GM18951 (cell line): Measurements from ENCODE around the gene PAFAH1B2.
"Not testable (repeated sequence)": the region's sequence is repeated elsewhere in the genome, so short reads cannot be mapped to it uniquely, and the experiment has no call there.

Source experiments
- POLR2A ChIP-seq: IDR thresholded peaks from 4 replicates; pipeline ENCODE4 v1.6.1; 2011; ENCODE audit warnings: mild to moderate bottlenecking; ENCODE audit not compliant: insufficient read length, insufficient read depth; ENCODE audit errors: extremely low read depth
- in situ Hi-C: fragments of 300-500 bp; cut with MboI; formaldehyde crosslinking; loops from one replicate; pipeline ENCODE4 v1.12.0; 2022; ENCODE audit warnings: low sequenced_read_pairs, mixed read lengths, inconsistent platforms; ENCODE audit not compliant: unreplicated experiment

Gene PAFAH1B2

GRCh38 chr11:117110294-117110950 lies 33.7 kb upstream of the PAFAH1B2 start:
- in situ Hi-C loops = no loop called here
- no peak for TF ChIP-seq POLR2A

- in situ Hi-C loops = not testable (repeated sequence)
These were observed 31.6 kb upstream of the PAFAH1B2 start for GRCh38 chr11:117112497-117112896.

GRCh38 chr11:117112939-117113338 lies 31.1 kb upstream of the PAFAH1B2 start:
- in situ Hi-C loops = not testable (repeated sequence)

- in situ Hi-C loops = no loop called here
- no peak for TF ChIP-seq POLR2A
These were observed 26.4 kb upstream of the PAFAH1B2 start for GRCh38 chr11:117117681-117118080.

- in situ Hi-C loops = no loop called here
- no peak for TF ChIP-seq POLR2A
These were observed 22.9 kb upstream of the PAFAH1B2 start for GRCh38 chr11:117121176-117121575.

- in situ Hi-C loops = no loop called here
- no peak for TF ChIP-seq POLR2A
These were observed 21.5 kb upstream of the PAFAH1B2 start for GRCh38 chr11:117122556-117122955.

GRCh38 chr11:117126223-117126965 lies 17.7 kb upstream of the PAFAH1B2 start:
- no peak for TF ChIP-seq POLR2A
- in situ Hi-C loops = no loop called here

- in situ Hi-C loops = no loop called here
- no peak for TF ChIP-seq POLR2A
These were observed 16.8 kb upstream of the PAFAH1B2 start for GRCh38 chr11:117127171-117127901.

GRCh38 chr11:117128289-117128688 lies 15.8 kb upstream of the PAFAH1B2 start:
- TF ChIP-seq POLR2A = no peak
- in situ Hi-C loops = no loop called here

GRCh38 chr11:117130396-117130795 lies 13.7 kb upstream of the PAFAH1B2 start:
- in situ Hi-C loops = not testable (repeated sequence)

GRCh38 chr11:117130879-117131278 lies 13.2 kb upstream of the PAFAH1B2 start:
- no peak for TF ChIP-seq POLR2A
- in situ Hi-C loops = no loop called here

GRCh38 chr11:117134431-117134830 lies 9.7 kb upstream of the PAFAH1B2 start:
- in situ Hi-C loops = no loop called here
- no peak for TF ChIP-seq POLR2A

GRCh38 chr11:117134979-117135378 lies 9.1 kb upstream of the PAFAH1B2 start:
- in situ Hi-C loops = loop anchor here (5.0 kb wide), 1 partner anchor 72 kb away; no protein-coding TSS in a partner anchor

- in situ Hi-C loops = loop anchor here (5.0 kb wide), 1 partner anchor 70 kb away; no protein-coding TSS in a partner anchor
These were observed 6.6 kb upstream of the PAFAH1B2 start for GRCh38 chr11:117137223-117138086.
